ENCODE data around the gene CCRL2. TPM values are rescaled to one million over a fixed set of nuclear protein-coding genes. Genes with fewer than 3 reads are reported as not detected.
"Not testable (repeated sequence)": the region's sequence is repeated elsewhere in the genome, so short reads cannot be mapped to it uniquely, and the experiment has no call there.

The CCRL2 gene
- polyA plus RNA-seq, 1 experiment = not detected

GRCh38 chr3:46429671-46430070, 22.6 kb downstream of the CCRL2 start:
- no peak overlapping the region for H3K4me3 ChIP-seq (ENCODE audit: low read depth, low read length)
- H3K36me3 ChIP-seq (ENCODE audit: control insufficient read depth, insufficient read depth, low read length) = no peaks in the 10 kb centered on the region
- ChIA-PET CTCF (interaction anchor here (1.2 to 1.3 kb wide), 2 partner anchors 21 to 42 kb away, joined by 3 to 4 read pairs; no protein-coding TSS in a partner anchor), POLR2A (no interaction called here)
- DNase-seq (ENCODE audit: low read depth) = no peak
- H3K27me3 ChIP-seq (ENCODE audit: control insufficient read depth, insufficient read depth, low read length) = no peaks in the 10 kb centered on the region
- no peak for TF ChIP-seq CTCF (IDR thresholded peaks at IDR 0.05; ENCODE audit: insufficient read depth, low read depth, low read length)

- H3K4me3 ChIP-seq (ENCODE audit: low read depth, low read length); POLR2A ChIA-PET; DNase-seq (ENCODE audit: low read depth); H3K27me3 ChIP-seq (ENCODE audit: control insufficient read depth, insufficient read depth, low read length); H3K36me3 ChIP-seq (ENCODE audit: control insufficient read depth, insufficient read depth, low read length): not testable (repeated sequence)
- CTCF ChIA-PET = interaction anchor here (1.0 to 1.7 kb wide), 3 partner anchors 13 to 128 kb away, joined by 3 to 6 read pairs (median 3); no protein-coding TSS in a partner anchor
Measured at GRCh38 chr3:46430879-46431278, 23.8 kb downstream of the CCRL2 start.

- POLR2A ChIA-PET; H3K27me3 ChIP-seq (ENCODE audit: control insufficient read depth, insufficient read depth, low read length); DNase-seq (ENCODE audit: low read depth); H3K36me3 ChIP-seq (ENCODE audit: control insufficient read depth, insufficient read depth, low read length); H3K4me3 ChIP-seq (ENCODE audit: low read depth, low read length): not testable (repeated sequence)
- CTCF ChIA-PET = interaction anchor here (1.0 to 1.7 kb wide), 2 partner anchors 14 to 127 kb away, joined by 3 to 6 read pairs; no protein-coding TSS in a partner anchor
Measured at GRCh38 chr3:46431905-46432304, 24.8 kb downstream of the CCRL2 start.

- DNase-seq (ENCODE audit: low read depth); H3K36me3 ChIP-seq (ENCODE audit: control insufficient read depth, insufficient read depth, low read length); H3K27me3 ChIP-seq (ENCODE audit: control insufficient read depth, insufficient read depth, low read length); POLR2A ChIA-PET; CTCF ChIA-PET; H3K4me3 ChIP-seq (ENCODE audit: low read depth, low read length): not testable (repeated sequence)
Measured at GRCh38 chr3:46433118-46433517, 26.1 kb downstream of the CCRL2 start.

GRCh38 chr3:46433841-46434240, 26.8 kb downstream of the CCRL2 start:
- no peak for TF ChIP-seq CTCF (IDR thresholded peaks at IDR 0.05; ENCODE audit: insufficient read depth, low read depth, low read length)
- ChIA-PET CTCF (no interaction called here), POLR2A (no interaction called here)
- no peak for DNase-seq (ENCODE audit: low read depth)
- Histone ChIP-seq H3K4me3 (ENCODE audit: low read depth, low read length) (no peak overlapping the region), H3K36me3 (ENCODE audit: control insufficient read depth, insufficient read depth, low read length) (no peaks in the 10 kb centered on the region), H3K27me3 (ENCODE audit: control insufficient read depth, insufficient read depth, low read length) (peaks cover 4% of the 10 kb centered on the region; the same call in 1 of the 2 replicates)

- CTCF ChIA-PET = interaction anchor here (1.8 kb wide), 1 partner anchor 15 kb away, joined by 5 read pairs; no protein-coding TSS in a partner anchor
- TF ChIP-seq CTCF (IDR thresholded peaks at IDR 0.05; ENCODE audit: insufficient read depth, low read depth, low read length) = no peak
- POLR2A ChIA-PET = no interaction called here
Measured at GRCh38 chr3:46435081-46435726, 28.1 kb downstream of the CCRL2 start.

GRCh38 chr3:46438831-46439230, 31.8 kb downstream of the CCRL2 start:
- no peak for DNase-seq (ENCODE audit: low read depth)
- H3K4me3 ChIP-seq (ENCODE audit: low read depth, low read length) = no peak overlapping the region
- H3K27me3 ChIP-seq (ENCODE audit: control insufficient read depth, insufficient read depth, low read length) = peaks cover 6% of the 10 kb centered on the region
- no peaks in the 10 kb centered on the region for H3K36me3 ChIP-seq (ENCODE audit: control insufficient read depth, insufficient read depth, low read length)
- POLR2A ChIA-PET = no interaction called here
- CTCF ChIA-PET = interaction anchor here (1.4 to 2.4 kb wide), 2 partner anchors 11 to 50 kb away, joined by 4 to 6 read pairs; no protein-coding TSS in a partner anchor
- no peak for TF ChIP-seq CTCF (IDR thresholded peaks at IDR 0.05; ENCODE audit: insufficient read depth, low read depth, low read length)

More at GRCh38 chr3:46435081-46435726, 28.1 kb downstream of the CCRL2 start:
- Histone ChIP-seq H3K4me3 (ENCODE audit: low read depth, low read length) (no peak overlapping the region), H3K27me3 (ENCODE audit: control insufficient read depth, insufficient read depth, low read length) (peaks cover 4% of the 10 kb centered on the region), H3K36me3 (ENCODE audit: control insufficient read depth, insufficient read depth, low read length) (no peaks in the 10 kb centered on the region)
- no peak for DNase-seq (ENCODE audit: low read depth)

Data from BJ (cell line).